Measurements from ENCODE around the gene CLEC4G.
"Not testable (repeated sequence)": the region's sequence is repeated elsewhere in the genome, so short reads cannot be mapped to it uniquely, and the experiment has no call there.

The CLEC4G gene

DNA sequence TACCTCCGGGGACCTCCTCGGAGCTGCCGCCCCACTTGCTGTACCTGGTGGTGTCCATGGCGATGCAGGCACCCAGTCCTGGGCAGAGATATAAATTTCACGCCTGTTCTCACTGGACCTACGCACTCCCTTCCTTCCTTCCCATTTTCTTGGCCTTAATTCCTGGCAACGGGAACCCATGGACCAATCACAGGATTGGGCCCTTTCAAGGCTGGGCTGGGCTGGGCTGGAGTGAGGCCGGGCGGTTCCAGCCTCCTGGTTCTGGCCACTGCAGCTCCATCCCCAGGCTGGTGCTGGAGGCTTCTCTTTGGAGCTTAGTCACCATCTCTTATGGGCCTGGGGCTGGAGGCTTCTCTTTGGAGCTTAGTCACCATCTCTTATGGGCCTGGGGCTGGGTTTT lies at the start of gene CLEC4G:
CLEC4G (minus strand) TSS at position 66 of the 400 bp plus-strand sequence; CDS start at position 58, 8 bp downstream.
- DNase-seq (ENCODE audit: low spot score) = no peak

DNA sequence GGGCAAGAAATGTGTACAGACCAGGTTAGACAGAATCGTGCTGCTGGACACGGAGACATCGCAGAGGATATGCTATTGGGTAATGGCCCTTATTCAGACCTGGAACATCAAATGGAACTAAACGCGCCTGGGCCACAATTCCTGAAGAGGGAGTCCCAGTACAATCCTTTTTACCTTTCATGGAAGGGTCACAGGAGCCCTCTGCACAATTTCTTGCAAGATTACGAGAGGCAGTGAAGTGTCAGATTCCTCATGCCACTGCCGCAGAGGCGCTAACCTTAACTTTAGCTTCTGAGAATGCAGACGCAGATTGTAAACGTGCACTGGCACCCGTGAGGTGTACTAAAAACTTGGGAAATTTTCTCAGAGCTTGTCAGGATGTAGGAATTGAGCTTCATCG lies 49.2 kb upstream of the CLEC4G start:
- no peak for DNase-seq (ENCODE audit: low spot score)

- no peak for DNase-seq (ENCODE audit: low spot score)
Measured at GRCh38 chr19:7779631-7780486, 47.9 kb upstream of the CLEC4G start.

DNA sequence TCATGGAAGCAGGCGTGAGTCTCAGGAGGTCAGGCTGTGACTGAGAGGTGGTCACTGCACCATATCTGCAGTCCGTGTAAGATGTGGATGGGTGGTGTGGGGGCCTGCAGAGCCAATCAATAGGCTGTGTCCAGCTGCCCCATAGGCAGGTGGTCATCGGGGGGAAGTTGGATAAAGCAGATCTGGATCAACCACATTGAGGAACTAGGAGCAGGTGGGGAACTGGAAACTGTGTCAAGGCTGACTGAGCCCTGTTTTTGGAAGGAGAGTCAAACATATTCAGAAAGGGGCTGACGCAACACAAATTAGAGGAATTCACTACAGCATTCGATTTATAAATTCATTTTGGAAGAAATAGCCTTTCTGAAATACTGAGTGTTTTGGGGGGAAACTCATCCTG lies 46.2 kb upstream of the CLEC4G start:
- no peak for DNase-seq (ENCODE audit: low spot score)

GRCh38 chr19:7775761-7776160 lies 43.9 kb upstream of the CLEC4G start:
- no peak for DNase-seq (ENCODE audit: low spot score)

DNA sequence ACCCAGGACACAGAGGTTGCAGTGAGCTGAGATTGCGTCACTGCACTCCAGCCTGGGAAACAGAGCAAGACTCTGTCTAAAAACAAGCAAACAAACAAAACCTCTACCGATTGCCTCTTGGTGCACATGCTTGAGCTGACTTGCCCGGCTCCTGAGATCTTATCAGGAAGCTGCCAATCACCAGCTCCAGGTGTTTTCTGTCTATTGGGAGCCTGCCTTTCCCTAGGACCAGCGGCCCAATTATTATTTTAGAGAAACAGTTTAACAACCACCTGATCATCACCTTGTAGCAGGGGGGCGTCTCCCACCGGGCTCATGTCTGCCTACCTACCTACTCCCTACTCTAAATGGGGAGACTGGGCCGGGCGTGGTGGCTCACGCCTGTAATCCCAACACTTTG lies 41.9 kb upstream of the CLEC4G start:
- DNase-seq (ENCODE audit: low spot score) = no peak

GRCh38 chr19:7772752-7773291 lies 40.9 kb upstream of the CLEC4G start:
- no peak for DNase-seq (ENCODE audit: low spot score)

DNA sequence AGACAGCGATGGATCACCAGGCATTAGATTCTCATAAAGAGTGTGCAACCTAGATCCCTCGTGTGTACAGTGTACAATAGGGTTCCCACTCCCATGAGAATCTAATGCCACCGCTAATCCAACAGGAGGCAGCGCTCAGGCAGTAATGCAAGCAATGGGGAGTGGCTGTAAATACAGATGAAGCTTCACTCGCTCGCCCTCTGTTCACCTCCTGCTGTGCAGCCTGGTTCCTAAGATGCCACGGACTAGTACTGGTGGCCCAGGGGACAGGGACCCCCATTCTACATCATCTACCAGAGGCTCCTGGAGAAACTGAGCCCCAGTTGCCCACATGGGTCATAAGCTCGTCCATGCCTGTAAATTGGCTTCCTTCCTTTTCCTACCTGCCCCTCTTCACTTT lies 39.2 kb upstream of the CLEC4G start:
- no peak for DNase-seq (ENCODE audit: low spot score)

DNA sequence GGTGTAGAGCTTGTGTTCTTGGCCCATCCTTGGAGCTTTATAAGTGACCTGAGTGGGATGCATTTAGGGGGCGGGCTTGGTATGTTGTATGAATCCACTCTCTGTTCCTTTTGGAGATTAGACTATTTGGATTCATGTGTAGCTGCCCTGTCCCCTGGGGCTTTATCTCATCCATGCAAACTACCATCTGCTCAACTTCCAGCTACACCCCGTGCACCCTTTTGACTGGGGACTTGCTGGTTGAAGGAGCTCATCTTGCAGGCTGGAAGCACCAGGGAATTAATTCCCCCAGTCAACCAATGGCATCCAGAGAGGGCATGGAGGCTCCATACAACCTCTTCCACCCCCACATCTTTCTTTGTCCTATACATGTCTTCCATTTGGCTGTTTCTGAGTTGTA lies 37.3 kb upstream of the CLEC4G start:
- no peak for DNase-seq (ENCODE audit: low spot score)

DNA sequence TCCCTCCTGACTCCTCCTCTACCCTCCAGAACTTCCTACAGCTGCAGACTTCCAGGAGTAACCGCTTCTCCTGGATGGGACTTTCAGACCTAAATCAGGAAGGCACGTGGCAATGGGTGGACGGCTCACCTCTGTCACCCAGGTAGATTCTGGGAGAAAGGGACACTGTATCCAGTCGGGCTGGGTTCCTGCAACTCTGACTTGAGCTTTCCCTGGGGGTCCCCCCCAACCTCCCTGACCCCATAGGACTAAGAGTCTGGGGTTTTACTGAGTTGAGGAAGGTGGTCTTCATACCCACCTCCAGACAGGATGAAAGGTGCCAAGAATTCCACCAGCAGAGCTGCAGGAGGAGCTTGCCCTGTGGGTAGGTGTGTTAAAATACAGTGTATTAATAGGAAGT lies 35.6 kb upstream of the CLEC4G start:
- DNase-seq (ENCODE audit: low spot score) = no peak

DNA sequence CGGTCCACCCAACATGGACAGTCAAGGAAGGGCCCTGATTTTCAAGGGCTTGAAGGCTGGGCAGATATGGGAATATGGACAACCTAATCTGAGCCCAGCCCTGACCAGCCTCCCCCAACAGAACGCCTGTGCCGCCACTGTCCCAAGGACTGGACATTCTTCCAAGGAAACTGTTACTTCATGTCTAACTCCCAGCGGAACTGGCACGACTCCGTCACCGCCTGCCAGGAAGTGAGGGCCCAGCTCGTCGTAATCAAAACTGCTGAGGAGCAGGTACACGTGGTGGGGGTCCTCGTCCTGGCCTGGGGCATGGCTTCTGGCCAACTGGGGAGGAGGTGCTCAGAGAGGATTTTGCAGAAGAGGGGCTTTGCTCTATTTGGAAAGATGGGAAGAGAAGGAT lies 34.6 kb upstream of the CLEC4G start:
- DNase-seq (ENCODE audit: low spot score) = no peak

GRCh38 chr19:7765043-7765442 lies 33.1 kb upstream of the CLEC4G start:
- DNase-seq (ENCODE audit: low spot score) = not testable (repeated sequence)

GRCh38 chr19:7764157-7764556 lies 32.2 kb upstream of the CLEC4G start:
- not testable (repeated sequence) for DNase-seq (ENCODE audit: low spot score)

DNA sequence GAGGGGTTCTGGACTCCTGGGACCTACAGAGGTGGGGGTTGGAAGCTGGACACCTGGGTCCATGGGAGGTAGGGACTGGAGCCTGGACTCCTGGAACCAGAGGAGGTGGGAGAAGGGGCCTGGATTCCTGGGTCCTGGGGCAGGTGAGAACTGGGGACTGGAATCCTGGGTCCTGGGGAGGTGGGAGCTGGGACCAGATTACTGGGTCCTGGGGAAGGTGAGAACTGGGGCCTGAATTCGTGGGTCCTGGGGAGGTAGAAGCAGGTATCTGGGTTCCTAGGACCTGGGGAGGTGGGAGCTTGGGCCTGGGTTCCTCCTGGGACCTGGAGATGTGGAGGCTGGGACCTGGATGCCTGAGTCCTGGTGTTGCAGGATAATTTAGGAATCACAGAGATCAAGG lies 31.8 kb upstream of the CLEC4G start:
- DNase-seq (ENCODE audit: low spot score) = no peak

DNA sequence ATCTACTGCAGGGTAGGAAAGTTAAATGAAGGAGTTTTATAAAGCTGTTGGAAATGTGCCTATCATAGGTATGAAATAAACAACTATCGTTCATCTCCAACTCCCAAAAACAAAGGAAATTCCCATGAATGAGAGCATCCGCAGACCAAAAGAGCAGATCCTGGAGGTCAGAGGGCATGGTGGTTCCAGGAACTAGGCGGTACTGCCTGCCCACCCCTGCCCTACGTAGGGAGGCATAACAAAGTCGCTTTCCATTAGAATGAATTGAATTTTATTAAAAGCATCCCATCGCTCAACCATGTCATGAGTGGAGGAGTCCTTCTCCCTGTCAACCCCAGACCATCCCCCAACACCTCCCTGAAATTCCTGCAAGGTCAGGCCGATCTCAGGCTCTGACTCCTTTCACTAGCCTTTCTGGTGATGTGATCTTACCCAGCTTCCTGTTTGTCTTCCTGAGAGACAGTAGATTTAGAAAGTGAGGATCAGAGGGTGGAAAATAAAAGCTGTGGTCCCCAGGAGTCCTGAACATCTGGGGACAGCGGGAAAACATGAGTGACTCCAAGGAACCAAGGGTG lies 30.9 kb upstream of the CLEC4G start, which contains the start of gene CLEC4M:
CLEC4M (plus strand) TSS at position 525 of the 575 bp plus-strand sequence; CDS start at position 549, 24 bp downstream.
- no peak for DNase-seq (ENCODE audit: low spot score)

DNA sequence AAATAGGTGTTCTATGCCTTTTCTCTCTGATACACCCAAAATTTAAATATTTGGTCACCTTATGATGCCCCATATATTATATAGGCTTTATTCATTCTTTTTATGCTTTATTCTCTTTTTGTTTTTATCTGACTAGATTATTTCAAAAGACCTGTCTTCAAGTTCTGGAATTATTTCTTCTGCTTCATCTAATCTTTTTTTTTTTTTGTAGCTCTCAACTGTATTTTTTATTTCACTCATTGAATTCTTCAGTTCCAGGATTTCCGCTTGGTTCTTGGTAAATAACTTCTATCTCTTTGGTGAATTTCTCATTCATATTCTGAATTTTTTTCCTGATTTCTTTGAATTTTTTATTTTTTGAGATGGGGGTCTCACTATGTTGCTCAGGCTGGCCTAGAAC lies 27.2 kb upstream of the CLEC4G start:
- DNase-seq (ENCODE audit: low spot score) = no peak

- DNase-seq (ENCODE audit: low spot score) = no peak
Measured at GRCh38 chr19:7757358-7757757, 25.4 kb upstream of the CLEC4G start.

GRCh38 chr19:7756258-7756657 lies 24.3 kb upstream of the CLEC4G start:
- DNase-seq (ENCODE audit: low spot score) = no peak

DNA sequence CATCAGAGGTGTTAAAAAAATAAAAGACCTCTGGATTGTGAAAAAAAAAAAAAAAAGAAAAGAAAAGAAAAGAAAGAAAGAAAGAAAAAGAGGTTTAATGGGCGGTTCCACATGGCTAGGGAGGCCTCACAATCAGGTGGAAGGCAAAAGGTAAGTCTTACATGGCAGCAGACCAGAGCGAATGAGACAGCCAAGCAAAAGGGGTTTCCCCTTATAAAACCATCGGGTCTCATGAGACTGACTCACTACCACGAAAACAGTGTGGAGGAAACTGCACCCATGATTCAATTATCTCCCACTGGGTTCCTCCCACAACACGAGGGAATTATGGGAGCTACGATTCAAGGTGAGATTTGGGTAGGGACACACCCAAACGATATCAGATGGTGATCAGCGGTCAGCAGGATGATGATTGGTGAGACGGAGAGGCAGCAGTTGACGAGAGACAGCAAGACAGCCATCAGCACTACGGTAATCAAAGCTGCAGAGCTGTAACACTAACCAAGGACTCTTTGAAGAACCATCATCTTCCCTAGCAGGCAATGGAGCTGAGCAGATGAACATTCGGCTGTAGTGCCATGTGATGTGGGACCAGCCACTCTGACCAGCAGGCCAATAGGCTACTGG lies 19.4 kb upstream of the CLEC4G start:
- DNase-seq (ENCODE audit: low spot score) = no peak

DNA sequence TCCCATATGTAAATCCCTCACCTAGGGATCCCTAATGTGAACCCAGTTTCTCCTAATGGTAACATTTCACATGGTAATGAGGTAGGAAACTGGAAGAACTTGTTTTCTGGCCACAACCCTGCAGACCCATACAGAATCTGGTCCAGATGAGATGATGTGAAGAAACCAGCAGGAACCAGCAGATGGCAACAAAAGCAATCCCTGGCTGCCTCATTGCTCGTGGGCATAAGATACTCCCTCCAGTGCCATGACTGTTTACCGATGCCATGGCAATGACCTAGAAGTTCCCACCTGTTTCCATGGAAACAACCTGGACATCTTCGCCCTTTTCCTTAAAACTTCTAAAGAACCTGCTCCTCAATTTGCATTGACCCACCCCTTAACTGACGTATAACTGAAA lies 16.8 kb upstream of the CLEC4G start:
- no peak for DNase-seq (ENCODE audit: low spot score)

DNA sequence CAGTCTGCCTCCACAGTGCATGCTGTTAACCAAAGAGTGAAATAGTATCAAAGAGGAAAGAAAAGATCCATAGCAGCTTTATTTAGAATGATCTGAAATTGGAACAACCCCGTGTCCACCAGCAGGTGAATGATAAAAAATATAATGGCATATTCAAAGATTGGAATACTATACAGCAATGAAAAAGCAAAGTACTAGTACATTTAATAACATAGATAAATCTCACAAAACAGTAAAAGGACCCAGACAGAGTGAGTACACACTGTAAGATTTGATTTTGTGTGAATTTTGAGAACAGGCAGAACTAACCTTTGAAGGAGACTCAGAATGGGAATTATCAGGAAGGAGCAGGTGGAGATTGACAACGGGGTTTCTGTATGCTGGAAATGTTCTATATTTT lies 16.3 kb upstream of the CLEC4G start:
- DNase-seq (ENCODE audit: low spot score) = no peak

DNA sequence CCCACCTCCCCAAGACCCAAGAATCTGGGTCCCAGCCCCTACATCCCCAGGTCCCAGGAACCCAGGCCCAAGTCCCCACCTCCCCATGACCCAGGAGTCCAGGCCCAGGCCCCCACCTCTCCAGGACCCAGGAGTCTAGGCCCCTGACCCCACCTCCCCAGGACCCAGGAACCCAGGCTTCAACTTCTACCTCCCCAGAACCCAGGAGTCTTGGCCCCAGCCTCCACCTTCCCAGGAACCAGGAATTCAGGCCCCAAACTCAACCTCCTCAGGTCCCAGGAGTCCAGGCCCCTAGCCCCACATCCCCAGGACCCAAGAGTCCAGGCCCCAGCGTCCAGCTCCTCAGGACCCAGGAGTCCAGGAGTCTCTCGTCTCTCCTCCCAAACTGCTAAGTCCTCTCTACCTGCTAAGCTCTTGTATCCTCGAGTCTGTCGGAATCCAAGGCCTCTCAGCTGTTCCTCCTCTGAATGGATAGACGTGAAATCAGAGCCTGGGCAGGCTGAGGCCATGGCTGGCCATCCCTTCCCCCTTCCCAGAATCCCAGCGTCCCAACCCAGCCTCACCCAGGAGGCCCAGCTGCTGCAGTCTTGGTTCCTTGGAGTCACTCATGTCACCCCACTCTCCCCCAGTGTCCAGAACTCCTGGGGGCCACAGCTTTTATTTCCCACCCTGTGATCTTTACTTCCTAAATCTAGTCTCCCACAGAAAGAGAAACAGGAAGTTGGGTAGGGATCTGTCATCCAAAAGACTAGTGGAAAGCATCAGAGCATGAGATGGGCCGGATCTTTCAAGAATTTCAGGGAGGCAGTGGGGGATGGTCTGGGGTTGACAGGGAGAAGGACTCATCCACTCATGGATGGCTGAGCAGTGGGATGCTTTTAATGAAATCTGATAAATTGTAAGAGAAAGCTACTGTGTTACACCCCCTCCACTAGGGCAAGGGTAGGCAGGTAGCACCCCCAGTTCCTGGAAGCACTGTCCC lies 15.3 kb upstream of the CLEC4G start, which contains the start of gene CD209:
CD209 (minus strand) TSS at position 632 of the 982 bp plus-strand sequence; CDS start at position 609, 23 bp downstream.
- DNase-seq (ENCODE audit: low spot score) = no peak
